GM19193 (cell line): Measurements from ENCODE around the gene ELP1.

Experiments
- POLR2A ChIP-seq: IDR thresholded peaks from 4 replicates; pipeline ENCODE4 v1.6.1; 2011; ENCODE audit not compliant: insufficient read depth, insufficient read length; ENCODE audit errors: extremely low read depth

The ELP1 gene

DNA sequence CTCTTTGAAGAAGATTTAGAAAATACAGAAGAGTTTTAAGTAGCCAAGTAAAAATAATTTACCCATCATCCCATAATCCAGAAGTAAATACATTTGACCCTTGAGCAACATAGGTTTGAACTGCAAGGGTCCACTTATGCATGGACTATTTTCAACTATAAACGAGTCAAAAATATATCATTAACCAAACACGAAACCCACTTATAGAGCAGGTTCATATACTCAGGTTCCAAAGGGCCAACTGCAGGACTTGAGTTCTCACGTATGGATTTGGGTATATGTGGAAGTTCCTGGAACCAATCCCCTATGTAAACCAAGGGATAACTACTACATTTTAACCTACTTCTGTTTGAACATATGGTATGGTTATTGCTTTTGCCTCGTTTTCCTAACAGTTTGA lies 6.1 kb upstream of the ELP1 start:
- no peak for TF ChIP-seq POLR2A

DNA sequence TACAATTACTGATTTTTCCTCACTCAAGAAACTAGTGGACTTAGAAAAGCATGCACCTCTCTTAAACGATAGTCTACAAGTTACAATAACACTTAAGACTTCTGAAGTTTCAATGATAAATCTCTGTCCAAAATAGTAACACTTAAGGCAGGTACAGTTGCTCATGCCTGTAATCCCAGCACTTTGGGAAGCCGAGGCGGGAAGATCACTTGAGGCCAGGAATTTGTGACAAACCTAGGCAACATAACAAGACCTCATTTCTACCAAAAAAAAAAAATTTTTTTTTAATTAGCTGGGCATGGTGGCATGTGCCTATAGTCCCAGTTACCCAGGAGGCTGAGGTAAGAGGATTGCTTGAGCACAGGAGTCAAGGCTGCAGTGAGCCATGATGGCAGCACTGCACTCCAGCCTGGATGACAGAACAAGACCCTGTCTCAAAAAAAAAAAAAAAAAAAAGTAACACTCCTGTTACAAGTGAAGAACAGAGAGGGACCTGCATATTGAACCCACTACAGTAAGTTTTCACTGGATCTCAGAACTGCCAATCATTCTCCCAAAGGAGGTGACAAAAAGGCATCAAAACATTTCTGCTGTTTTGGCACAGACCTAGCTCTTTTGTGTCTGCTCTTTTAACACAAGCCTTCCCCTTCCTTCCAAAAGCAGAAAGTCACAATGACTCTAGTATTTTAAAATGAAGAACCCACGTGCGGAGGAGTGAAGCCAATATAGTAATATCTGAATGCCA lies 3.8 kb upstream of the ELP1 start:
- TF ChIP-seq POLR2A = no peak

DNA sequence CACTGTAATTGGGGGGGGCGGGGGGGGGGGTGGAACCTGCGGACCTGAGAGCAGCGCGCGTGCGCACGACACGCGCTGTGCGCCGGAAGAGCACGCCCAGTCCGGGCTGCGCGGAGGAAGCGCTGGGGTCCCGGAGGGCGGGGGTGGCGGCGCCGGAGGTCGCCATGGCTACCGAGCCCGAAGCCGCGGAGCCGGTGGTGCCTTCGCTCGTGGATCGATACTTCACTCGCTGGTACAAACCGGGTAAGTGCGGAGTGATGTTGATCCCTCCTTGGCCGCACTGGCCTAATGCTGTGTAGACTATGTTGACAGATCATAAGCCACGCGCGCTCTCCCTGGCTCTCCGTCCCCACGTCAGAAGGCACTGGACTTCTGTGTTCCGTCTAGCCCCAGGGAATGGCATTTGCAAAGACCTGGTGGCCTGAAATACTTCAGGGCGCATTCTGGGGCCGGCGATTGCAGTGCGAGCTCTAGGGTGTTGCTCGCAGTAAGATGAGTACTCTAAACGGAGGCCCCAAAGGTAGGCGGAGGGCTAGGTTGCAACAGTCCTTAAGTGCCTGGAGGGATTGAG lies 484 bp upstream of the ELP1 start, which contains the start of gene ABITRAM:
ABITRAM (plus strand) TSS at position 78 of the 571 bp plus-strand sequence; CDS start at position 165, 87 bp downstream.
- peak; percentile 11 for TF ChIP-seq POLR2A

DNA sequence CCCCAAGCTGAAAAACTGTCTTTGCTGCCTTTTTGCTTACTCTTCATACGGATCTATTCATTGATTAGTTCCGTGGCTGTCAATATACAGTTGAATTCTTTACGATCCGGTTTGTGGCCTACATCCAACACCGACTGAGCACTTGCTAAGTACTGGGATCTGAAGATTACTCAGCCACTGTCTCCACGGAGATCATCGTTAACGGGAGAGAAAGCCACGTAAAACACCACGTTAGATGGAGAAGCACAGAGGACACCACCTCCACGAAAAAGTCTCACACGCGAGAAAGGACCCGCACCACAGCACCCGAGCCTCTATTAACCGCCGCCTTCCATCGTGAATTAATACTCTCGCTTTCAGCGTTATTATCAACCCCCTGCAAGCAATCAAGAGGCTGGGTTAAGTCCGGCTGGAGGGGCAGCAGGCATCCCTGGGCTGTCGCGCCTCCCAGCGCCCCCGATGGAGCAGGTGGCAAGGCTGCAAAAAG lies 650 bp downstream of the ELP1 start:
- no peak for TF ChIP-seq POLR2A

DNA sequence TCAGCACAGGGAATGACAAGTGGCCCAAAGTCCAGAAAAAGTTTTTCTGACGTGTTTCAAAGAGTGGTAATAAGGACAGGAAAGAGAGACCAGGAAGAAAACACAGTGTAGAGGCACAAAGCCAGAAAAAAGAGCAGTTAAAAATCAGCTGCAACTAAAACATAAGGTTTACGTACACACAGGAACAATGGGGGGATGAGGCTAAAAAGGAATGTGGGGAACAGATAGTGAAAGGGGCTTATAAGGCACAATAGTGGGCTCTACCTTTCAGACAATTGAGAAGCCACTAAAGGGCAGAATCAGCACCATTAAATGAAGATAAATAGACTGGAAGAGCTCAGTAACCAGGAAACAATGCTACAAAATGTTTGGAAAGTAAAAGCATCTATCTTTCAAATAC lies 5.5 kb downstream of the ELP1 start:
- no peak for TF ChIP-seq POLR2A

DNA sequence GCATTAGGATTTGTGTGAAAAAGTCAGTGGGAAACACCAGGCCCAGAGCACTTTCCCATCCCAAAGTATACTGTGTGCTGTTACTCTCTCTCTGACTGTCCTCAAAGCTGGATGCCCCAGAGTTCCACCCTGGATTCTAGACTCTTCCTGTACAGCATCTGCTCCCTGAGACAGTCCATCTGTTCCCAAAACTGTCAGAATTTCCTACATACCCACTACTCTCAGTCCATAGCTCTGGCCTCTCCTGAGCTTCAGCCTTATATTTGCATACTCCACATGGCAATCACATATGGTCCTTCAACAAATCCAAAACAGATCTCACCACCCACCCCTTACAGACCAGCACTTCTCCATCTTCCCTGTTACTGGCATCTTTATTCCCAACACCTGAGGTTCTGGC lies 9.5 kb downstream of the ELP1 start:
- no peak for TF ChIP-seq POLR2A

DNA sequence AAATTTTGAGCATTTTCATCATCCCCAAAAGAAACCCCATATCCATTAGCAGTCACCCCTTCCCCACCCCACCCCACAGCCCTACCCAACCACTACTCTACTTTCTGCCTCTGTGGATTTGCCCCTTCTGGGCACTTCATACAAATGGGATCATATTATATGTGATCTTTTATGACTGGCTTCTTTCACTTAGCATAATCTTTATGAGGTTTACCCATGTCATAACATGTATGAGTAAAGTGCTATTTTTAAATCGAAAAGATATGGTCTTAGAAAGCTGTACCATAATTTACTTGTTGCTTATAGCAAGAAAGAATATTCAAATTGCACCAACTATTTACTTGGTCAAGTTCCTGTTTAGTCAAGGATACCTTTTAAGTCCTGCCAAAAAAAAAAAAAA lies 12.7 kb downstream of the ELP1 start:
- TF ChIP-seq POLR2A = no peak

DNA sequence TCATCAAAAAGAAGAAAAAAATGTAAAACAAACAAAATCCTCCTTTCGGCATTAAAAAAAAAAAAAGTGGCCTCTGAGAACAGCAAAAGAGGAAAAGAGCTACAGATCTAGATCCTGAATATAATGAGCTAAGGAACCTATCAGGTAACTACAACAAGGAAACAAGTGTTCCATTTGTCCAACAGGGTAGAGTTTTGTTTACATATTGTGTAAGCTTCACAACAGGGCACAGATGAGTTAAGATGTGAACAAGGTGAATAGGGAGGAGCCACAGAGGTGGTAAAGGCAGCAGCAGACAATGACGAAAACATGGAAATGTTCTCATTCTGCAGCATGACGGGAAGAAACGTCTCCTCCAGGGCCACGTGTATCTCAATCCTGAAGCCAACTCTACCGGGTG lies 14.4 kb downstream of the ELP1 start:
- no peak for TF ChIP-seq POLR2A

DNA sequence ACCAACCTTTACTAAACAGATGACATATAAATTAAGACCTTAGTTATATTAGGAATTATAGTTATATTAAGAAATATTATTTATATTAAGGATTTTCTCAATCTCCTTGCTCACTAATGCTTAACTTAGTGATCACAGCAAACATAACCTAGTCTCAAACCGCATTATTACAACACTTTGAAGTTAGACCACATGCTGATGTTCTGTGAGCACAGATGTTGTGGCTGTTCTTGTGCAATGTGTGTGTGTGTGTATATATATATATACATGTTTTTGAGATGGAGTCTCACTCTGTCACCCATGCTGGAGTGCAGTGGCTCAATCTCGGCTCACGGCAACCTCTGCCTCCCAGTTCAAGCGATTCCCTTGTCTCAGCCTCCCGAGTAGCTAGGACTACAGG lies 20.5 kb downstream of the ELP1 start:
- no peak for TF ChIP-seq POLR2A

DNA sequence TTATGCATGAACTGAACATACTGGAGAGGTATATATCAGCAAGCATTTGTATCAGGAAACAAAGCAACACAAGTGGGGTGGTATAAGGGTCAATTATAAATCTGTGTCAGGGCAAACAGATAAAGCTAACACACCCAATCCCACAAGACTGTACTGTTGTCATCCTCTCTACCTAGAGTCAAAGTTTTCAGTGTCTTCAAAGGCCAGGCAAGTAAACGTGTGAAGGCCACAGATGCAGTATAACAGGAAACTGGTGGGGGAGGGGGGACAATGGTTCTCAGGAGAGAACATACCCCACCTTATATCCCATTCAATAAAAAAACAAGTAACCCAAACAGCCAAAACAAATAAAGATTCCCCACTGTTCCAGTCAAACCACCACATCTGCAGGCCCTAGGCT lies 22.1 kb downstream of the ELP1 start:
- TF ChIP-seq POLR2A = no peak

DNA sequence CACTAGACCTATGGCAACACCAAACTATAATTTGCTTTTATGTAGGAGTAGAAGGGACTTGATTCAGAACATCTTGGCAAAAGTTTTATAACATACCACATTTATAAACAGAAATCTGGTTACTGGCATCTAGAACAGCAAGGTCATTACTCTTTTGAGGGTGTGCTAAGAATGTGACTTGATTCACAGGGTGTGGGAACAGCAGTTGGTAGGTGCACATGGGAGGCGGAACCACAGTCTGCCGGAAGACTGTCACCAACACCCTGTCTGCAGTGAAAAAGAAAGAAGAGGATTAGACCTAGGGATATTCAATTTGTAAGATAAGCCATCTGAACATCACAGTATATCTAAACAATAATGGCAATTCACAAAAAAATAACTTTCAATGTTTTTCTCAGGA lies 23.0 kb downstream of the ELP1 start:
- TF ChIP-seq POLR2A = no peak

DNA sequence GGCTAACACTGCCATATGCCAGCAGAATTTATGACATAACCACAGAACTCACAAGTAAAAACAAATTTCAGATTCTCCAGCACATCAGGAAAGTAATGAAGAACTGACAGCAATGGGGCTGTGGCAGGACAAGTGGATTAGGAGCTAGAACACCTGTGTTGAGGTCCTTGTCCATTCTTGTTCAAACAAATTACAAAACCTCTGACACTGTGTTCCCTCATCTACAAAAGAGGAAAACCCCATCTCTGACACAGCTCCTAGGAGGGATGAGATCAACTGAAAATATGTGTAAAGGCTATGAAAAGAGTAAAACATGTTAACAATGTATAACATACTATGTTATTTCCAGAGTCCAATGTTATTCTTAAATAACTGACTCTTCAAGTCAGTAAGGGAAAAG lies 23.5 kb downstream of the ELP1 start:
- TF ChIP-seq POLR2A = no peak

DNA sequence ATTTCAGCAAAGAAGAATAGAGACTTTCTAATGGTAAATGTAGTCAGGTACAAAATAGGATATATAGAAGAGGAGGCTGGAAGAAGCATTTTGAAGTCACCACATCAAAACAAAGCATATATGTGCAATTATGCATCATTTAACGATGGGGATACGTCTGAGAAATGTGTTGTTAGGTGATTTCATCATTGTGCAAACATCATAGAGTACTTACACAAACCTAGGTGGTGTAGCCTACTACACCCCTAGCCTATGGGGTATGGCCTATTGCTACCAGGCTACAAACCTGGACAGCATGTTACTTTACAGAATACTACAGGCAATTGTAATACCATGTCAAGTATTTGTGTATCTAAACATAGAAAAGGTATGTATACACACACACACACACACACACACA lies 28.4 kb downstream of the ELP1 start:
- no peak for TF ChIP-seq POLR2A

DNA sequence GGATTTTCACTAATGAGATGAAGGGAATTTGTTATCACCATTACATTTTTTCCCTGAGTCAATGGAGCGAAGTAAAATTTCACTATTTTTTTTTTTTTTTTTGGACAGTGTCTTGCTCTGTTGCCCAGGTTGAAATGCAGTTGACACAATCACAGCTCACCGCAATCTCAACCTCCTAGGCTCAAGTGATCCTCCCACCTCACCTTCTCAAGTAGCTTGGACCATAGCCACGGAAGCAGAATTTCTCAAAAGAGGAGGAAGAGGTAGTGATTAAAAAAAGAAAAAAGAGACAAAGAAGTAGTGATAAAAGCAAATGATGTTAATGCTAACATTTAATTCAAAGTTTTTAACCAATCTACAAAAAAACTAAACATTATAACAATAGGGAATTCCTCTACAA lies 29.8 kb downstream of the ELP1 start:
- no peak for TF ChIP-seq POLR2A

DNA sequence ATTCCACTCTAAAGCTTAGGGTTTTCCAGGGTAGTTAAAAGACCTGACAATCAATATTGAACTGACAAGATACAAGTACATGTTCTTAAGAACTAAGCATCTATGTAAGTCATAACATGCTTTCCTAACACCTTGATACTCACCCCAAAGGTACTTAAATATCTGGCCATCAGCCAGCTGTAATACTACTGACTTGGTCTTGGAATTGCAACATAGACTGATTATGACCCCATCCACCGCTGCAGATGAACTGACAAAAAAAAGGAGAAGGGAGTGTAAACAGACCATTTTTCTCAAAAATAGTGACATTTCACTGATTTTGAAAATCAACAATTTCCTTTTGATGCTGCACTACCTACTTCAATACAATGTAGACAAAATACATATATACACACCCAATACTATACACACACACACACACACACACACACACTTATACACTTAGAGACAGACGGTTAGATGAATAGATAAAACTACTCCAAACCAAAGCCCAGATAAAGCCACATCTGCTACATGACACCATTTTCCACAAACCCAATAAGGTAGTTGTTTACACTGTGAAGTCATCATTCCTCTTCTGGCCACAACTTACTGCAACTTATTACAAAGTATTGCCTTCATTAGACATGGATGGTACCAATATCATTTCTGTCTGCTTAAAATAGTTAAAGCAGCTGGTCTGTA lies 30.4 kb downstream of the ELP1 start:
- no peak for TF ChIP-seq POLR2A

DNA sequence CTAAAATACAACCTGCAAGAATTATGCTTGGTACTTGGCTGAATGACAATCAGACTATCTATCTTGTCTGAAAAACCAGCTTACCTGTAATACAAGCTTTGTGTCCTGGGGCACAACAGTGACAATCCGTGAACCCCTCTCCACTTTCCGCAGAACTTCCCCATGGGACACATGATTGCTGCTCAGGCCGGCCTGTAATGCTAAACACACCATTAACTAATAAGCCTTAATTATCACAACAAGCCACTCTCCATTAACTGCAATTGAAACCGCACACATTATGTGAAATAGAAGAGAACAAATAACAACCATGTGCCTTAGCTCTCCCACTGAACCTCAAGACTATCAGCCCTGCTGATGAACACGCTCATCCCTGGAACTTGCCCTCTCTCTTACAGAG lies 33.7 kb downstream of the ELP1 start:
- TF ChIP-seq POLR2A = no peak

DNA sequence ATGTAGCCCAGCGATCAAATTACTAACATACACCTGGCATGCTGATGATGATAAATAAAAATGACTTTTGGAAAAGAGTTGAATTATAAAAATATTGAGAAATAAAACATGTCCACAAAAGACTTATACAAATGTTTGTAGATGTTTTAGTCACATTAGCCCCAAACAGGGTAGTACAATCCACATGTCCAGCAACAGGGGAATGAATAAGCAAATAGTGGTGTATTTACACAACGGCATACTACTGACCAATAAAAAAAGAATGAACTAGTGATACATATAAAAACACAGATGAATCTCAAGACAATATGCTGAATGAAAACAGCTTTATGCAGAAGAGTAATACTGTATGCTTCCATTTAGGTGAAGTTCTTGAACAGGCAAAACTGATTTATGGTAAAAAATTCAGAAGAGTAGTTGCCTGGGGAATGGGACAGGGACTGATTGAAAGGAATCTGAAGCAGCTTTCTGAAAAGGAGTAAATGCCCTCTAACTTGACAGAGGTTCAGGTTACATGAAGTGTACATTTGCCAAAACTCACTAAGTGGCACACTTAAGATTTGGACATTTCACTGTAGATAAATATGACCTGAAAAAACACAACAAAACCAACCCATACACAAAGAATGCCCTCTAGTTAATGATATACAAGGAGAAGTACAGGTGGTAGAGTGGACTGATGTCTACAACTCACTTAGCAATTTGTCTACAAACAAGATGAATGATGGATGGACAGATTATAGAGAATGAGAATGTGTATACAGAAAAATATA lies 36.4 kb downstream of the ELP1 start:
- TF ChIP-seq POLR2A = no peak
